ENCODE data around the gene ART4. TPM values are rescaled to one million over a fixed set of nuclear protein-coding genes. Genes with fewer than 3 reads are reported as not detected.

Gene ART4
- total RNA-seq, 1 experiment from 2014 or later, result not detected

DNA sequence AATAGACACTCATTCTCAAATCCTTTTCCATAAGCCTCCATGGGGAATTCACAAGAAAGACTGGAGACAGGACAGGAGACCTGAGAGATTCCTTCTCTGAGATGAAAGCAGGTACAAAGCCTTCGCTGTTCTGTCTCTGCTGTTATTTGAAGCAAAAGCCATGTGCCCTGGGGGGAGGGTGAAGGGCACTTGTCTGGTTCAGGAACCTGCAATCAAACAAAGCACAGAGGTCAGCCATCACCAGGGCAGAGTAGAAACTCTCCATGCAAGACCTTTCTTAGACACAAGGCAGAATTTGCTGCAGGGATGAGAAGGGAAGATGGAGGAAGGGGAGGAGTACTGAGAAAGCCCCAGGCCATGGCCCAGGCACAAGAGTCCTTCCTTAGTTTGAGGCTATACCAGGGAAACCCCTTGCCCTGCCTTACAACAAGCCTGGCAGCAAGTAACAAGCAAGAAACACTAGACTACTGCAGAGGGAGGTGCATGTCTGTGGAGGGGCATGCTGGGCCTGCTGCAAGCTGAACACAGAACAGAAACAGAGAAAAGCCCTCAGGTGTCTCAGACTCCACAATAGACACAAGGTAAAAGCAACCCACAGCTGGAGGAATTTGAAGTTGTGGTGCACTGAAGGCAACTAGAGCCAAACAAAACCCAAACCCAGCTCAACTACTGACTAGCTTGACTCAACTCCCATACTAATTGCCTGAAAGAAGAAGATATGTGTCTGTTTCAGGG is 7.8 kb upstream of the ART4 start (continued):
- TF ChIP-seq, protein P1, sequence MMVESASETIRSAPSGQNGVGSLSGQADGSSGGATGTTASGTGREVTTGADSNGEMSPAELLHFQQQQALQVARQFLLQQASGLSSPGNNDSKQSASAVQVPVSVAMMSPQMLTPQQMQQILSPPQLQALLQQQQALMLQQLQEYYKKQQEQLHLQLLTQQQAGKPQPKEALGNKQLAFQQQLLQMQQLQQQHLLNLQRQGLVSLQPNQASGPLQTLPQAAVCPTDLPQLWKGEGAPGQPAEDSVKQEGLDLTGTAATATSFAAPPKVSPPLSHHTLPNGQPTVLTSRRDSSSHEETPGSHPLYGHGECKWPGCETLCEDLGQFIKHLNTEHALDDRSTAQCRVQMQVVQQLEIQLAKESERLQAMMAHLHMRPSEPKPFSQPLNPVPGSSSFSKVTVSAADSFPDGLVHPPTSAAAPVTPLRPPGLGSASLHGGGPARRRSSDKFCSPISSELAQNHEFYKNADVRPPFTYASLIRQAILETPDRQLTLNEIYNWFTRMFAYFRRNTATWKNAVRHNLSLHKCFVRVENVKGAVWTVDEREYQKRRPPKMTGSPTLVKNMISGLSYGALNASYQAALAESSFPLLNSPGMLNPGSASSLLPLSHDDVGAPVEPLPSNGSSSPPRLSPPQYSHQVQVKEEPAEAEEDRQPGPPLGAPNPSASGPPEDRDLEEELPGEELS (CRISPR knock-in tag; IDR thresholded peaks at IDR 0.05), result no peak
- TF ChIP-seq CBFB (CRISPR knock-in tag; IDR thresholded peaks at IDR 0.05; ENCODE audit: low read depth) (no peak), EMX1 (CRISPR knock-in tag; IDR thresholded peaks at IDR 0.05) (no peak)
- TF ChIP-seq, protein P2, sequence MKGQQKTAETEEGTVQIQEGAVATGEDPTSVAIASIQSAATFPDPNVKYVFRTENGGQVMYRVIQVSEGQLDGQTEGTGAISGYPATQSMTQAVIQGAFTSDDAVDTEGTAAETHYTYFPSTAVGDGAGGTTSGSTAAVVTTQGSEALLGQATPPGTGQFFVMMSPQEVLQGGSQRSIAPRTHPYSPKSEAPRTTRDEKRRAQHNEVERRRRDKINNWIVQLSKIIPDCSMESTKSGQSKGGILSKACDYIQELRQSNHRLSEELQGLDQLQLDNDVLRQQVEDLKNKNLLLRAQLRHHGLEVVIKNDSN (CRISPR knock-in tag; IDR thresholded peaks at IDR 0.05), result no peak
- TF ChIP-seq, protein P3, sequence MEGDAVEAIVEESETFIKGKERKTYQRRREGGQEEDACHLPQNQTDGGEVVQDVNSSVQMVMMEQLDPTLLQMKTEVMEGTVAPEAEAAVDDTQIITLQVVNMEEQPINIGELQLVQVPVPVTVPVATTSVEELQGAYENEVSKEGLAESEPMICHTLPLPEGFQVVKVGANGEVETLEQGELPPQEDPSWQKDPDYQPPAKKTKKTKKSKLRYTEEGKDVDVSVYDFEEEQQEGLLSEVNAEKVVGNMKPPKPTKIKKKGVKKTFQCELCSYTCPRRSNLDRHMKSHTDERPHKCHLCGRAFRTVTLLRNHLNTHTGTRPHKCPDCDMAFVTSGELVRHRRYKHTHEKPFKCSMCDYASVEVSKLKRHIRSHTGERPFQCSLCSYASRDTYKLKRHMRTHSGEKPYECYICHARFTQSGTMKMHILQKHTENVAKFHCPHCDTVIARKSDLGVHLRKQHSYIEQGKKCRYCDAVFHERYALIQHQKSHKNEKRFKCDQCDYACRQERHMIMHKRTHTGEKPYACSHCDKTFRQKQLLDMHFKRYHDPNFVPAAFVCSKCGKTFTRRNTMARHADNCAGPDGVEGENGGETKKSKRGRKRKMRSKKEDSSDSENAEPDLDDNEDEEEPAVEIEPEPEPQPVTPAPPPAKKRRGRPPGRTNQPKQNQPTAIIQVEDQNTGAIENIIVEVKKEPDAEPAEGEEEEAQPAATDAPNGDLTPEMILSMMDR (IDR thresholded peaks at IDR 0.05), result no peak

DNA sequence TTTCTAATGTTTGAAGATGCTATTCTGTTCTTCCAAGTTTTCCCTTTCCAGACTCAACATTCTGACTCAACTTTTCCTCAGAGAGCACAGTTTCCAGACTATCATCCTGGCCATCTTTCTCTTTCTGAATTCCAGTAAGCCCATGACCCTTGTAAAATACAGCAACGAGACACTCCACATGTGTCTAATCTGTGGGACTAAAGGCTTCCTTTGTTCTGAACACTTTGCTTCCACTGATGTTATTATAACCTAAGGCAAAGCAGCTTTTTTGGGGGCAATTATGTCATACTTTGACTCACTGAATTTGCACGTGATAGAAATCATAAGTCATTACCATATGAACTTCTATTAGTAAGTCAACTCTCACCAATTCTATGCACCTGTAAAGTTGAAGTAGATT is 6.3 kb upstream of the ART4 start:
- no peak for DNase-seq (ENCODE audit: low spot score)
- peaks cover 4% of the 10 kb centered on the region for H3K27me3 Mint-ChIP-seq (ENCODE audit: low read depth)
- no peak overlapping the region for H3K27ac Mint-ChIP-seq
- ATAC-seq, result no peak
- no peak for TF ChIP-seq NR3C1 (CRISPR knock-in tag; conservative IDR thresholded peaks at IDR 0.05; ENCODE audit: low read depth)
- TF ChIP-seq CBFB (CRISPR knock-in tag; IDR thresholded peaks at IDR 0.05; ENCODE audit: low read depth), result no peak
- TF ChIP-seq ZNF219 (CRISPR knock-in tag; IDR thresholded peaks at IDR 0.05; ENCODE audit: borderline replicate concordance), result no peak
- no peak for TF ChIP-seq TCF7 (CRISPR knock-in tag; IDR thresholded peaks at IDR 0.05; ENCODE audit: low read depth)
- no peak for TF ChIP-seq E2F1 (CRISPR knock-in tag; IDR thresholded peaks at IDR 0.05)
- no peak for TF ChIP-seq ZNF232 (CRISPR knock-in tag; IDR thresholded peaks at IDR 0.05)
- TF ChIP-seq IRF1 (CRISPR knock-in tag; IDR thresholded peaks at IDR 0.05), result no peak
- TF ChIP-seq KAT7 (CRISPR knock-in tag; IDR thresholded peaks at IDR 0.05; ENCODE audit: borderline replicate concordance), result no peak
- TF ChIP-seq JAZF1 (CRISPR knock-in tag; IDR thresholded peaks at IDR 0.05), result no peak
- TF ChIP-seq, protein P4, sequence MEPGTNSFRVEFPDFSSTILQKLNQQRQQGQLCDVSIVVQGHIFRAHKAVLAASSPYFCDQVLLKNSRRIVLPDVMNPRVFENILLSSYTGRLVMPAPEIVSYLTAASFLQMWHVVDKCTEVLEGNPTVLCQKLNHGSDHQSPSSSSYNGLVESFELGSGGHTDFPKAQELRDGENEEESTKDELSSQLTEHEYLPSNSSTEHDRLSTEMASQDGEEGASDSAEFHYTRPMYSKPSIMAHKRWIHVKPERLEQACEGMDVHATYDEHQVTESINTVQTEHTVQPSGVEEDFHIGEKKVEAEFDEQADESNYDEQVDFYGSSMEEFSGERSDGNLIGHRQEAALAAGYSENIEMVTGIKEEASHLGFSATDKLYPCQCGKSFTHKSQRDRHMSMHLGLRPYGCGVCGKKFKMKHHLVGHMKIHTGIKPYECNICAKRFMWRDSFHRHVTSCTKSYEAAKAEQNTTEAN (CRISPR knock-in tag; IDR thresholded peaks at IDR 0.05), result no peak
- TF ChIP-seq ZNF512 (CRISPR knock-in tag; IDR thresholded peaks at IDR 0.05; ENCODE audit: borderline replicate concordance), result no peak
- no peaks in the 10 kb centered on the region for H3K36me3 Mint-ChIP-seq
- peaks cover 19% of the 10 kb centered on the region for H3K4me1 Mint-ChIP-seq
- H3K4me3 Mint-ChIP-seq, result no peak overlapping the region
- ChIA-PET POLR2A (no interaction called here), CTCF (interaction anchor here (2.3 kb wide), 1 partner anchor 146 kb away, joined by 13 read pairs; no protein-coding TSS in a partner anchor)
- no peaks in the 10 kb centered on the region for H3K9me3 Mint-ChIP-seq
